H1 (cell line): ENCODE measurements around the gene CUEDC1. TPM values are rescaled to one million over a fixed set of nuclear protein-coding genes. Genes with fewer than 3 reads are reported as not detected.

Source experiments
- ATF2 ChIP-seq: IDR thresholded peaks from 2 replicates; pipeline ENCODE4 v1.6.1; 2012; ENCODE audit warnings: low read length, inconsistent platforms
- CBX8 ChIP-seq: fragments of 300-800, 300-1000 bp; sonication (generic); IDR thresholded peaks from 2 replicates; pipeline ENCODE4 v1.7.1; 2016; ENCODE audit warnings: low read depth, low read length, borderline replicate concordance
- CHD2 ChIP-seq: IDR thresholded peaks from 2 replicates; pipeline ENCODE4 v1.6.1; 2012; ENCODE audit warnings: low read length, improper control_type of control experiment
- YY1 ChIP-seq: IDR thresholded peaks from 2 replicates; pipeline ENCODE4 v1.6.1; 2011; ENCODE audit warnings: low read depth, mild to moderate bottlenecking, low read length
- polyA plus RNA-seq, 7 experiments: library from polyadenylated mRNA; depleted of rRNA in 3 of 7; stranded (reverse) in 5 of 7; unstranded in 2 of 7; fragments of >200 nt in 5 of 7; fragments of 200-250 nt in 2 of 7; gene quantifications; 1 replicate in 5 of 7; 2 replicates in 1 of 7; 4 replicates in 1 of 7; pipeline versions ENCODE4 v1.2.1 to v1.2.3, GENCODE V29; 2011 to 2013; ENCODE audit warnings: missing spikeins in 2 of 7, mixed read lengths in 2 of 7
- total RNA-seq: library from RNA; stranded (reverse); fragmentation: NEBNext Ultra II Directional; extraction: Animal tissue kit (Norgen Biotek cat#: 25700); gene quantifications from 2 replicates; pipeline ENCODE4 v1.2.1, GENCODE V29; 2021

CUEDC1 gene
- total and polyA plus RNA-seq, 2 of the 8 experiments (the other 6 are each of a cell fraction or from before 2014, with no cell fraction given) = 4.0 to 10.7 TPM

- no peak for TF ChIP-seq CHD2
- no peak for TF ChIP-seq YY1
- no peak for TF ChIP-seq CBX8
- TF ChIP-seq ATF2 = no peak
- TF ChIP-seq, all 59 proteins: peak for 0
Observed at GRCh38 chr17:57956291-57957119, 1.3 kb upstream of the CUEDC1 start (continued).
